ENCODE data around the gene DNMBP.

DNA sequence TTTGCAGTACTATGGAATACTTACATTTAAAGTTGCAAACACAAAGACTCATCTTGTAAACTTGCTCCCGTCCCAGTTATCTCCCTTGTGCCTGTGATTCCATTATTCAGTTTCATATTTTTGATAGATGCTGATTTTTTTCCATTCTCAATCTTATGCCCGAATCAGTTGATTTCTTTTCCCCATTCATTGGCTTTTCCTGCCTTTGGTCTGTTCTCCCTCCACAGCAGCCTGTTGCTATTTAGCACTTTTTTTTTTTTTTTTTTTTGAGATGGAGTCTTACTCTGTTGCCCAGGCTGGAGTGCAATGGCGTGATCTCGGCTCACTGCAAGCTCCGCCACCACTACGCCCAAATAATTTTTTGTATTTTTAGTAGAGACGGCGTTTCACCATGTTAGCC is 149.3 kb downstream of the DNMBP start:
- TF ChIP-seq POLR2AphosphoS5 (IDR thresholded peaks at IDR 0.05; ENCODE audit: low read depth), result no peak
- TF ChIP-seq, protein P1, sequence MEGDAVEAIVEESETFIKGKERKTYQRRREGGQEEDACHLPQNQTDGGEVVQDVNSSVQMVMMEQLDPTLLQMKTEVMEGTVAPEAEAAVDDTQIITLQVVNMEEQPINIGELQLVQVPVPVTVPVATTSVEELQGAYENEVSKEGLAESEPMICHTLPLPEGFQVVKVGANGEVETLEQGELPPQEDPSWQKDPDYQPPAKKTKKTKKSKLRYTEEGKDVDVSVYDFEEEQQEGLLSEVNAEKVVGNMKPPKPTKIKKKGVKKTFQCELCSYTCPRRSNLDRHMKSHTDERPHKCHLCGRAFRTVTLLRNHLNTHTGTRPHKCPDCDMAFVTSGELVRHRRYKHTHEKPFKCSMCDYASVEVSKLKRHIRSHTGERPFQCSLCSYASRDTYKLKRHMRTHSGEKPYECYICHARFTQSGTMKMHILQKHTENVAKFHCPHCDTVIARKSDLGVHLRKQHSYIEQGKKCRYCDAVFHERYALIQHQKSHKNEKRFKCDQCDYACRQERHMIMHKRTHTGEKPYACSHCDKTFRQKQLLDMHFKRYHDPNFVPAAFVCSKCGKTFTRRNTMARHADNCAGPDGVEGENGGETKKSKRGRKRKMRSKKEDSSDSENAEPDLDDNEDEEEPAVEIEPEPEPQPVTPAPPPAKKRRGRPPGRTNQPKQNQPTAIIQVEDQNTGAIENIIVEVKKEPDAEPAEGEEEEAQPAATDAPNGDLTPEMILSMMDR (conservative IDR thresholded peaks at IDR 0.05; ENCODE audit: low read depth in 2 of 2), result no peak
- TF ChIP-seq, protein P2, sequence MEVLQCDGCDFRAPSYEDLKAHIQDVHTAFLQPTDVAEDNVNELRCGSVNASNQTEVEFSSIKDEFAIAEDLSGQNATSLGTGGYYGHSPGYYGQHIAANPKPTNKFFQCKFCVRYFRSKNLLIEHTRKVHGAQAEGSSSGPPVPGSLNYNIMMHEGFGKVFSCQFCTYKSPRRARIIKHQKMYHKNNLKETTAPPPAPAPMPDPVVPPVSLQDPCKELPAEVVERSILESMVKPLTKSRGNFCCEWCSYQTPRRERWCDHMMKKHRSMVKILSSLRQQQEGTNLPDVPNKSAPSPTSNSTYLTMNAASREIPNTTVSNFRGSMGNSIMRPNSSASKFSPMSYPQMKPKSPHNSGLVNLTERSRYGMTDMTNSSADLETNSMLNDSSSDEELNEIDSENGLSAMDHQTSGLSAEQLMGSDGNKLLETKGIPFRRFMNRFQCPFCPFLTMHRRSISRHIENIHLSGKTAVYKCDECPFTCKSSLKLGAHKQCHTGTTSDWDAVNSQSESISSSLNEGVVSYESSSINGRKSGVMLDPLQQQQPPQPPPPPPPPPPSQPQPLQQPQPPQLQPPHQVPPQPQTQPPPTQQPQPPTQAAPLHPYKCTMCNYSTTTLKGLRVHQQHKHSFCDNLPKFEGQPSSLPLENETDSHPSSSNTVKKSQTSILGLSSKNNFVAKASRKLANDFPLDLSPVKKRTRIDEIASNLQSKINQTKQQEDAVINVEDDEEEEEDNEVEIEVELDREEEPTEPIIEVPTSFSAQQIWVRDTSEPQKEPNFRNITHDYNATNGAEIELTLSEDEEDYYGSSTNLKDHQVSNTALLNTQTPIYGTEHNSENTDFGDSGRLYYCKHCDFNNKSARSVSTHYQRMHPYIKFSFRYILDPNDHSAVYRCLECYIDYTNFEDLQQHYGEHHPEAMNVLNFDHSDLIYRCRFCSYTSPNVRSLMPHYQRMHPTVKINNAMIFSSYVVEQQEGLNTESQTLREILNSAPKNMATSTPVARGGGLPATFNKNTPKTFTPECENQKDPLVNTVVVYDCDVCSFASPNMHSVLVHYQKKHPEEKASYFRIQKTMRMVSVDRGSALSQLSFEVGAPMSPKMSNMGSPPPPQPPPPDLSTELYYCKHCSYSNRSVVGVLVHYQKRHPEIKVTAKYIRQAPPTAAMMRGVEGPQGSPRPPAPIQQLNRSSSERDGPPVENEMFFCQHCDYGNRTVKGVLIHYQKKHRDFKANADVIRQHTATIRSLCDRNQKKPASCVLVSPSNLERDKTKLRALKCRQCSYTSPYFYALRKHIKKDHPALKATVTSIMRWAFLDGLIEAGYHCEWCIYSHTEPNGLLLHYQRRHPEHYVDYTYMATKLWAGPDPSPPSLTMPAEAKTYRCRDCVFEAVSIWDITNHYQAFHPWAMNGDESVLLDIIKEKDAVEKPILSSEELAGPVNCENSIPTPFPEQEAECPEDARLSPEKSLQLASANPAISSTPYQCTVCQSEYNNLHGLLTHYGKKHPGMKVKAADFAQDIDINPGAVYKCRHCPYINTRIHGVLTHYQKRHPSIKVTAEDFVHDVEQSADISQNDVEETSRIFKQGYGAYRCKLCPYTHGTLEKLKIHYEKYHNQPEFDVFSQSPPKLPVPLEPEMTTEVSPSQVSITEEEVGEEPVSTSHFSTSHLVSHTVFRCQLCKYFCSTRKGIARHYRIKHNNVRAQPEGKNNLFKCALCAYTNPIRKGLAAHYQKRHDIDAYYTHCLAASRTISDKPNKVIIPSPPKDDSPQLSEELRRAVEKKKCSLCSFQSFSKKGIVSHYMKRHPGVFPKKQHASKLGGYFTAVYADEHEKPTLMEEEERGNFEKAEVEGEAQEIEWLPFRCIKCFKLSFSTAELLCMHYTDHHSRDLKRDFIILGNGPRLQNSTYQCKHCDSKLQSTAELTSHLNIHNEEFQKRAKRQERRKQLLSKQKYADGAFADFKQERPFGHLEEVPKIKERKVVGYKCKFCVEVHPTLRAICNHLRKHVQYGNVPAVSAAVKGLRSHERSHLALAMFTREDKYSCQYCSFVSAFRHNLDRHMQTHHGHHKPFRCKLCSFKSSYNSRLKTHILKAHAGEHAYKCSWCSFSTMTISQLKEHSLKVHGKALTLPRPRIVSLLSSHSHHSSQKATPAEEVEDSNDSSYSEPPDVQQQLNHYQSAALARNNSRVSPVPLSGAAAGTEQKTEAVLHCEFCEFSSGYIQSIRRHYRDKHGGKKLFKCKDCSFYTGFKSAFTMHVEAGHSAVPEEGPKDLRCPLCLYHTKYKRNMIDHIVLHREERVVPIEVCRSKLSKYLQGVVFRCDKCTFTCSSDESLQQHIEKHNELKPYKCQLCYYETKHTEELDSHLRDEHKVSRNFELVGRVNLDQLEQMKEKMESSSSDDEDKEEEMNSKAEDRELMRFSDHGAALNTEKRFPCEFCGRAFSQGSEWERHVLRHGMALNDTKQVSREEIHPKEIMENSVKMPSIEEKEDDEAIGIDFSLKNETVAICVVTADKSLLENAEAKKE (CRISPR knock-in tag; IDR thresholded peaks at IDR 0.05), result no peak
- TF ChIP-seq EZH2phosphoT487 (IDR thresholded peaks at IDR 0.05; ENCODE audit: unreplicated experiment), result no peak
- no peak for TF ChIP-seq EZH2 (IDR thresholded peaks at IDR 0.05; ENCODE audit: low read depth, unreplicated experiment)
- TF ChIP-seq, protein P3, sequence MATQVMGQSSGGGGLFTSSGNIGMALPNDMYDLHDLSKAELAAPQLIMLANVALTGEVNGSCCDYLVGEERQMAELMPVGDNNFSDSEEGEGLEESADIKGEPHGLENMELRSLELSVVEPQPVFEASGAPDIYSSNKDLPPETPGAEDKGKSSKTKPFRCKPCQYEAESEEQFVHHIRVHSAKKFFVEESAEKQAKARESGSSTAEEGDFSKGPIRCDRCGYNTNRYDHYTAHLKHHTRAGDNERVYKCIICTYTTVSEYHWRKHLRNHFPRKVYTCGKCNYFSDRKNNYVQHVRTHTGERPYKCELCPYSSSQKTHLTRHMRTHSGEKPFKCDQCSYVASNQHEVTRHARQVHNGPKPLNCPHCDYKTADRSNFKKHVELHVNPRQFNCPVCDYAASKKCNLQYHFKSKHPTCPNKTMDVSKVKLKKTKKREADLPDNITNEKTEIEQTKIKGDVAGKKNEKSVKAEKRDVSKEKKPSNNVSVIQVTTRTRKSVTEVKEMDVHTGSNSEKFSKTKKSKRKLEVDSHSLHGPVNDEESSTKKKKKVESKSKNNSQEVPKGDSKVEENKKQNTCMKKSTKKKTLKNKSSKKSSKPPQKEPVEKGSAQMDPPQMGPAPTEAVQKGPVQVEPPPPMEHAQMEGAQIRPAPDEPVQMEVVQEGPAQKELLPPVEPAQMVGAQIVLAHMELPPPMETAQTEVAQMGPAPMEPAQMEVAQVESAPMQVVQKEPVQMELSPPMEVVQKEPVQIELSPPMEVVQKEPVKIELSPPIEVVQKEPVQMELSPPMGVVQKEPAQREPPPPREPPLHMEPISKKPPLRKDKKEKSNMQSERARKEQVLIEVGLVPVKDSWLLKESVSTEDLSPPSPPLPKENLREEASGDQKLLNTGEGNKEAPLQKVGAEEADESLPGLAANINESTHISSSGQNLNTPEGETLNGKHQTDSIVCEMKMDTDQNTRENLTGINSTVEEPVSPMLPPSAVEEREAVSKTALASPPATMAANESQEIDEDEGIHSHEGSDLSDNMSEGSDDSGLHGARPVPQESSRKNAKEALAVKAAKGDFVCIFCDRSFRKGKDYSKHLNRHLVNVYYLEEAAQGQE (IDR thresholded peaks at IDR 0.05; ENCODE audit: unreplicated experiment), result no peak
- TF ChIP-seq ZNF114 (CRISPR knock-in tag; IDR thresholded peaks at IDR 0.05), result no peak

All from GM23338 (cell line).